NAMALWA (cell line): ENCODE data around the gene SVOP.
A peak's percentile ranks its signal among the peaks of the same experiment; 100 is the strongest.
"Not testable (repeated sequence)": the region's sequence is repeated elsewhere in the genome, so short reads cannot be mapped to it uniquely, and the experiment has no call there.

Source experiments
- DNase-seq: peaks from one replicate; pipeline ENCODE4 v3.0.0-alpha.2; 2015; ENCODE audit warnings: low spot score

SVOP gene, protein sequence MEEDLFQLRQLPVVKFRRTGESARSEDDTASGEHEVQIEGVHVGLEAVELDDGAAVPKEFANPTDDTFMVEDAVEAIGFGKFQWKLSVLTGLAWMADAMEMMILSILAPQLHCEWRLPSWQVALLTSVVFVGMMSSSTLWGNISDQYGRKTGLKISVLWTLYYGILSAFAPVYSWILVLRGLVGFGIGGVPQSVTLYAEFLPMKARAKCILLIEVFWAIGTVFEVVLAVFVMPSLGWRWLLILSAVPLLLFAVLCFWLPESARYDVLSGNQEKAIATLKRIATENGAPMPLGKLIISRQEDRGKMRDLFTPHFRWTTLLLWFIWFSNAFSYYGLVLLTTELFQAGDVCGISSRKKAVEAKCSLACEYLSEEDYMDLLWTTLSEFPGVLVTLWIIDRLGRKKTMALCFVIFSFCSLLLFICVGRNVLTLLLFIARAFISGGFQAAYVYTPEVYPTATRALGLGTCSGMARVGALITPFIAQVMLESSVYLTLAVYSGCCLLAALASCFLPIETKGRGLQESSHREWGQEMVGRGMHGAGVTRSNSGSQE

DNA sequence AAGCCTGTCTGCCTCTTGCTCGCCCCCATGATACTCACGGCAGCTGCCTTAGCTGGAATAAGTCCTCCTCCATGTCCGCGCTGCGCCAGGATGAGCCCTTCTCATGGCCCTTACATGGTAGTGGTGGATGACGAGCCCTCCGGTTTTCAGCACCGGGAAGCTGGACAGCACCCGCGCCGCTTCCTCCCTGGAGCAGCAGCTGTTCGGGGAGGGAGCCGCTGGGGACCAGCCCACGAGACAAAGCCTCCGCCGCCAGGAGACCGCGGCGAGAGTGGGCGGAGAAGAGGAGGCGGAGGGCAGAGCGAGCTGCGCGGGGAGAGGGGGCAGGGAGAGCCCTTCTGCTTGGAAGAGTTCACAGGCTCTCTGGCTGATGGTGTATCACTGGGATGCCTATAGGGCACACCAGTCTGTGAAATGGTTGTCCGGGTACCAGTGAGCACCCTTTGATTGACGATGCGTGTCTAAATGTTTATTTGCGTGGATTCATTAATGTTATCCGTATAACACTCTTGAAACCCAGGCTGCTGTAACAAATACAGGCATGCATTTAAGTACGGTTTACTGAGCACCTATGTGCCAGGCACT is at the start of gene SVOP:
Gene SVOP, minus strand, starts transcription at position 273 of the 585 bp plus-strand sequence. Its CDS starts 200 bp downstream, at position 73.
- no peak for DNase-seq

DNA sequence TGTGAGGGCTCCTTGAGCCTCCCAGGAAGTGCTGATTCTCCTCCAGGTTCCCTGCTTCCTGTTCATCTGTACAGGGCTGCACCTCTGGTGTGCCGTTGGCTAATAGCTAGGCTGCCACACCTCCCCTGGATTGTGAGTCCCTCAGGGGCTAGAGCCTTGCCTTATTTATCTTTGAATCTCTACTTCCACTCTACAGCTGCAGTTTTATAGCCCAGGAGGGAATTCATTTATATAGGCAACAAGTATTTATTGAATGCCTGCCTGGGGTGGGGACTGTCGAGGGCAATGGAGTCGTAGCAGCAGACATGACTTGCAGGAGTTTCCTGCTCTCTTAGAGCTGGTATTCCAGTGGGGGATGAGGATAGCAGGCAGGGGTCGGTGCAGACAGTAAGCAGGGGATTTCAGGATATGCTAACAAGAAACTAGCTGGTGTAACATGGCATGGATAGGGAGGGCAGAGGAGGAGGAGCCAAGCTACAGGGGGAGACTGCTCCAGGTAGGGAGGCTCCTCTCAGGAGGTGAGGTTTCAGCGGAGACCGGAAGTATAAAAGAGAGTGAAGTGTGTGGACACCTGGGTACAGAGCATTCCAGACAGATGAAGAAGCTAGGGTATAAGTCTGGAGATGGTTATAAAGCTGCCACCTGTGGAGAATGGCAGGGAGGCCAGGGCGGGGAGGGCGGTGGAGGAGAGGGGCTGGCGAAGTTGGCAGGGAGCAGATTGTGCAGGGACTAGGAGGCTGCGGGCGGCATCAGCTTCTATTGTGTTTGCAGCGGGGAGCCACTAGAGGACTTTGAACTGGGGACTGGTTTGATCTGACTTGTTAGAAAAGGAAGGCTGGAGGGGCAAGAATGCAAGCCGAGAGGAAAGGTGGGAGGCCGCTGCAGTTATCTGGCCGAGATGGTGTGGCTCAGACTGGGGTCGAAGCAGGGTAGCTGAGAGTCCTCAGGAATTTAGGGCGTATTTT is 48.7 kb upstream of the SVOP start:
- DNase-seq = no peak

DNA sequence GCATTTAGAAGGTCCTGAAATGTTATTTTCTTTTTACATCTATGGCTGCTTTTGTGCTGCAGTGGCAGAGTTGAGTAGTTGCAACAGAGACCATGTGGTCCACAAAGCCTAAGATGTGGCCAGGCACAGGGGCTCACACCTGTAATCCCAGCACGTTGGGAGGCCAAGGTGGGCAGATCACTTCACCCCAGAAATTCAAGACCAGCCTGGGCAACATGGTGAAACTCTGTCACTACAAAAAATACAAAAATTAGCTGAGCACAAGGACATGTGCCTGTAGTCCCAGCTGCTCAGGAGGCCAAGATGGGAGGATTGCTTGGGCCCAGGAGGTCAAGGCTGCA is 45.0 kb upstream of the SVOP start:
- DNase-seq = no peak

DNA sequence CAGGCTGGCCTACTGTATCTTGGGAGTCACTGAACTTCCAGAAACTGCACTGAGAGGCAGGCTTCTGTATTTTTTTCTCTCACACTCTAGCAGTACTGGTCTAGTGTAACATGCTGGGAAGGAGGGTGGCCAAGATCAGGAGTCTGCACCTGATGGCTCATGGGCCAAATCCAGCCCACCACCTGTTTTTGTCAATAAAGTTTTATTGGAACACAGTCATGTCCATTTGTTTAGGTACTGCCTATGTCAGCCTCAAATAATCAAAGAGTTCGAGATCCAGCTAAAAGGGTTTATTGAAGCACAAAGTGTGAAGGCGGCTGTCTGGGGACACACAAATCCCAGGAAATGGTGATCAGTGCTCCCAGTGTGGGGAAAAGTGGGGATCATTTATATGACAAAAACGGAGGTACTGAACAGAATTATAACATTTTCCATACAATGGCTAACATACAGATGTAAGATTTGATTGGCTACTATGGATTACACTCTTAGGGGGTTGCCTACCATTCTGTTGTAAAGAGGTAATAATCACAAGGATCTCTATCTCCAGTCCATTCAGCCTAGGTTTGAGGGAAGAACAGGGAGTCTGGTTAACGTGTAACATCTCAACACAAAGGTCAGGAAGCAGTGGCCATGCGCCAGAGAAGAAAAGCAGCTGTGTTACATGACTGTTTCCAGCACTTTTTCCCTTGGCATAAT is 44.4 kb upstream of the SVOP start:
- DNase-seq = peak; percentile 9

DNA sequence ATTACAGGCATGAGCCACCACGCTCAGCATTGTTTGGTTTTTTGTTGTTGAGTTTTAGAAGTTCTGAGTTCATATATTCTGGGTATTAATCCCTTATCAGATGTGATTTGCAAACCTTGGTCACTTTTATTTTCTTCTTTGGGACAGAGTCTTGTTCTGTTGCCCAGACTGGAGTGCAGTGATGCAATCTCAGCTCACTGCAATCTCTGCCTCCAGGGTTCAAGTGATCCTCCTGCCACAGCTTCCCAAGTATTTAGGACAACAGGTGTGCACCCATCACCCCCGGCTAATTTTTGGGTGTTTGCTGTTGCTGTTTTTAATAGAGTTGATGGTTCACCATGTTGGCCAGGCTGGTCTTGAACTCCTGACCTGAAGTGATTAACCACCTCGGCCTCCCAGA is 43.3 kb upstream of the SVOP start:
- no peak for DNase-seq

DNA sequence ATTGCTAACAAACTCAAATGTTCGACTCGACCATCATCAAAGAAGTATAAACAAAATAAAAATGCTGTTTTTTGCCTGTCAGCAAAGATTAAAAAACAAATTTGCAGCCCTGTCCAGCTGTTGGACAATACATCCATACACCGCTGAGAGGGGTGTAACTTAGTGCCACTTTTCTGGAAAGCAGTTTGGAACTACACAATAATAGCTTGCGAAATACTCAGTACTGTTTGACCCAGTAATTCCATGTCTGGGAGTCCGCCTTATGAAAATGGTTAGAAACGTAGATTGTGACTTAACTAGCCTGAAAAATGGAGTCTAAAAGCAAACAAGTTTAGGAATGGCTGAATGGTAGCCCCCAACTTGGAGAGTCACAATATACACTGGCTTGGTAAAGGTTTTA is 37.9 kb upstream of the SVOP start:
- DNase-seq = no peak

DNA sequence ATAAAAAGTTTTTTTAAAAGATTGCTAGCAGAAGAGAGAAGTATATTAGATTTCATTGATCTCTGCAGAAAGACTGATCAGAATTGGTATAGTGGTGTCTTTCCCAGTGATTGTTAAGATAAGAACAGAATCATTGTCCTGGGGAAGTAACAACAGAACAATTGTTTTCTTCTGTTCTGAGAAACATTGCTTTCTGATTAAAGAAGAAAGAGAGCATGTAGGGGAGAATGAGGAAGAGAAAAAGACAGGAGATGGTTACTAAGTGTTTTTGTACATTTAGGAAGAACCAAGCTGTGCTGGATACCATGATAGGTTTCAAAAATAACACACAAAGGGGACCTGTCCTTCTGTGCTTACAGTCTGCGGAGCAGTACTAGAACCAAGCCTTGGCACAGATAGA is 36.5 kb upstream of the SVOP start:
- no peak for DNase-seq

DNA sequence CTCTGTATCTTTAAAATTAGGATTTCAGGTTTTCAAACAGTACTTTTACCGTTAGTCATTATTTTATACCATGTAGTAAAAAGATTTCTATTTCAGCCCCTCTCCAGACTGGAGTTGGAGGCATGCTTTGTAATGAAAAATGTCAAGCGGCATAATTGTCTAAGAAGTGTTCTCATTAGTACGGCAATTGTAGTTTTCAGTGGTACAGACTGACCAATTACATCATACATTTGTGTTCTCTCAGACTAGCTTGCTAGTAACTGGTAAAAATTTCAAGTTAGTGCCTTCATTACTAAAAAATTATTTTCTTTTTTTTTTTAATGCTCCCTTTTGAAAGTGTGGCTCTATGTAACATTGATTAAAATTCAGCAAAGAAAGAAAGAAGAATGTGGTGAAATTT is 36.0 kb upstream of the SVOP start:
- no peak for DNase-seq

DNA sequence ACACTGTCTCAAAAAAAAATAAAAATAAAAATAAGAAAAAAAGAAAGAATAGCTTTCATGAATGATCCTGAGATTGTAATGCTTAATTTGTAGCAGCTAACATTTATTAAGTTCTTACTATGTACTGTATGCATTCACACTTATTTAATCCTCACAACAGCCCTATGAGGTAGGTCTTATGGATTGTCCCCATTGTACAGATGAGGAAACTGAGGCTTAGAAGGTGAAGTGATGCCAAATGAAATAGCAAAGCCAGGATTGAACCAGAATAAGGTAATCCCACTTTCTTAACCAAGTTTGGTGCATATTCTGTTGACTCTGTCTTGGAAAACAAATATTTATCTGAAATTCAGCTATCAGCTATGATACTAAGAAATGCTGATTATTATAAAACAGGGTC is 33.7 kb upstream of the SVOP start:
- DNase-seq = no peak

DNA sequence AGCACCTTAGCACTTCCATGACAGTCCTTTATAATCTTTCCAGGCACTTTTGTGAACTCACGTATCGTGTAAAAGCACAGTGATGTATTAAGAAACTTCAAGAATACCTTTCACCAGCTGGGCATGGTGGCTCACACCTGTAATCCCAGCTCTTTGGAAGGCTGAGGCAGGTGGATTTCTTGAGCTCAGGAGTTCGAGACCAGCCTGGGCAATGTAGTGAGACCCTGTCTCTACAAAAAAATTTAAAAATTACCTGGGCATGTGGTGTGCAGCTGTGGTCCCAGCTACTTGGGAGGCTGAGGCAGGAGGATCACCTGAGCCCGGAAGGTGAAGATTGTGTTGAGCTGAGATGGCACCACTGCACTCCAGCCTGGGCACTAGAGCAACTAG is 33.3 kb upstream of the SVOP start:
- not testable (repeated sequence) for DNase-seq

DNA sequence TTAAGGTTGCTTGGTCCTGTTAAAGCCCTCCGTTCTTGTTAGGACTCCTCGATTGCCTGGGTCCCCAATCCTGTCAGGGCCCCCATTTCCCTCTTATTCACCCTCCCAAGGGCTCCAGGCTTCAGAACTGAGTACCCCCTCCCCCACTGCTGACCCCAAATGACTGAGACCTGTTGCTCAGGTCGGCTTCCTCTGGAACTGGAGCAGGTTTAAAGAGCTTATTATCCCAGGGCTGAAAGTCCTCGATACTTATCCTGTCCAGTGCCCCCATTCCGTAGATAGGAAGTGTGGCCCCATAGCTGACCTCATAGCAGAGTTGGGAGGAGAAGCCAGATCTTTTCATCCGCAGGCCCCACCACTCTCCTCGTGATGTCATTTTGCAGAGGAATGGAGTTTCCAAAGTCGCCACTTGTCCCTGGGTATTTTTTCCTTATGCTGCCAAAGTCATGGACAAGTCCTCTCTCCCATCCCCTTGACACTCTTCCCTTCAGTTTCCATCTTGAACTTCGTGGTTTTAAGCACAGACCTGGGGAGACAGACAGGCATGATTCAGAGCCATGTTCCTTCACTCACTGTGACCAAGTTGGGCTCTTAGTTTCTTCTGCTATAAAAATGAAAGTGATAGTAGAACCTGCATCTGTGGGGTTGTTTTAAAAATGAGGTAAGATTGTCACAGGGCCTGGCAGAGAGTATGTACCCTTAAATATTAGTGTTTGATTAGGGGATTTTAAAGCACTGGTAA is 32.7 kb upstream of the SVOP start:
- DNase-seq = peak; percentile 64

DNA sequence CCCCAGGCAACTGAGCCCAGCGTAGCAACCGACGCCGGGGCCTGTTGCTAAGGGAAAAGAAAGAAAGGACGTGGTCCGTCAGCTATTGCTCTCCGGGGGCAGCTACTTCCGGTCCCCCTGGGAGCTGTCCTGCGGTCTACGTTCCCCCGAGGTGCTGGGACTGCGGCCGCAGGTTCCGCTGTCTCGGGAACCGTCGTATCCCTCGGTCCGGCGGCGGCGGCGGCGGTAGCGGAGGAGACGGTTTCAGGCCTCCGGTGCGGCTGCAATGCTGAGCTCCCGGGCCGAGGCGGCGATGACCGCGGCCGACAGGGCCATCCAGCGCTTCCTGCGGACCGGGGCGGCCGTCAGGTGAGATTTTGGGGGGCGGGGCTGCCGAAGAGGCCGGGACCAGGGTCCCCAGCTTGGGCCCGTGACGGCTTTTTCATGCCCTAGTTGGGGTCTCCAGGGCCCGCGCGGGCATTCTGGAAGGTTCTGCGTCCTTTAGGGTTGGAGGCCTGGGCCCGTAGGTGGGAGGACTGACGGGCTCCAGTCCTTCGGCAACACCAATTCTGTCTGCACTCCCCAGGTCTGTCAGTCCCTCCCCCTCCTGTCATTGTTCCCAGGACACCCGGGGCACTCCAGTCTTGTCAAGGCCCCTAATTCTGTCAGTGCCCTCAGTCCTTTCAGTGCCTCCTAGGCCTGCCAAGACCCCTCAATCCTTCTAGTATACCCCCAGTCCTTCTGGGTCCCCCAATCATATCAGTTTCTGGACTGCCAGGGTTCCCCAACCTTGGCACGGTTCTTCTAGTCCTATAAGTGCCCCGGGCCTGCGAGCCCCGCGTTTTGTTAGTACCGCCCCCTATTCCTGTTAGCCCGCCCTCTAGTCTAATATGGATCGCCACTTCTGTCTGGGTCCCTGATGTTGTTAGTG is 31.8 kb upstream of the SVOP start, which contains the start of gene USP30:
Gene USP30, plus strand, starts transcription at position 163 of the 910 bp plus-strand sequence. Its CDS starts 103 bp downstream, at position 266.
- DNase-seq = peak; percentile 90

DNA sequence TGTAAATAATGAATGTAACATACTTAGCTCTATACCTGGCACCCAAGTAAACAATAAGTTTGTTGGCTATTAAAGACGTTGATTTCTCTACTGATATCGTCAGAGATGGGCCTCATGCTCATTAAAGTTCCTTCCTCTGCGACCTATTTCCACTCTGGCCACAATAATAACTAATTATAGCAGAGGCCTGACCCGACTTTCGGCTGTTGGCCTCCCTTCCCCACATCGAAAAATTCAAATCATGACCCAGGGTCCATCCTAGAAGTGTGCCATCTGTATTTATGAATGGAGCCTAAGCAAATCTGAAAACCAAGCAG is 31.2 kb upstream of the SVOP start:
- no peak for DNase-seq

DNA sequence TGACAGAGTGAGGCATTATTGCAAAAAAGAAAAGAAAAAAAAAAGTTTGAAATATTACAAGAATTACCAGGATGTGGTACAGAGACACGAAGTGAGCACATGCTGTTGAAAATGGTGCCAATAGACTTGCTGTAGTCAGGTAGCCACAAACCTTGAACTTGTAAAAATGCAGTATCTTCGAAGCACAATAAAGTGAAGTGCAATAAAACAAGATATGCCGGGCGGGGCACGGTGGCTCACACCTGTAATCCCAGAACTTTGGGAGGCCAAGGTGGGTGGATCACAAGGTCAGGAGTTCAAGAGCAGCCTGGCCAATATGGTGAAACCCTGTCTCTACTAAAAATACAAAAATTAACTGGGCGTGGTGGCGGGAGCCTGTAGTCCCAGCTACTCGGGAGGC is 28.9 kb upstream of the SVOP start:
- DNase-seq = not testable (repeated sequence)

DNA sequence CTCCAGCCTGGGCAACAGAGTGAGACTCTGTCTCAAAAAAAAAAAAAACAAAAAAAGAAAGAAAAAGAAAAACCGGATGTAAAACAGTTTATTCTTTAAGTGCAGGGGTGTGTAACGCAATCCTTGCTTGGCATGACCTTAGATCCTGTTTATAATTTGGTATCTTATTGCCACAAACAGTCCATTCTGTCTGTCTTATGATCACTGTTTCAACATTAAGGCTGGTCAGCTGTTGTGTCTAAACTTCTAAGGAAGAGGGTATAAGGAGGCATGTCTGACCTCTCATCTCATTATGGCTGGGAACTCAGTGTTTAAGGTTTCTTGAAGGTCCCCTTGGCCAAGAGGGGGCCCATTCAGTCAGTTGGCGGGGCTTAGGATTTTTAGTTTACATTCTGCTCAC is 27.8 kb upstream of the SVOP start:
- not testable (repeated sequence) for DNase-seq

DNA sequence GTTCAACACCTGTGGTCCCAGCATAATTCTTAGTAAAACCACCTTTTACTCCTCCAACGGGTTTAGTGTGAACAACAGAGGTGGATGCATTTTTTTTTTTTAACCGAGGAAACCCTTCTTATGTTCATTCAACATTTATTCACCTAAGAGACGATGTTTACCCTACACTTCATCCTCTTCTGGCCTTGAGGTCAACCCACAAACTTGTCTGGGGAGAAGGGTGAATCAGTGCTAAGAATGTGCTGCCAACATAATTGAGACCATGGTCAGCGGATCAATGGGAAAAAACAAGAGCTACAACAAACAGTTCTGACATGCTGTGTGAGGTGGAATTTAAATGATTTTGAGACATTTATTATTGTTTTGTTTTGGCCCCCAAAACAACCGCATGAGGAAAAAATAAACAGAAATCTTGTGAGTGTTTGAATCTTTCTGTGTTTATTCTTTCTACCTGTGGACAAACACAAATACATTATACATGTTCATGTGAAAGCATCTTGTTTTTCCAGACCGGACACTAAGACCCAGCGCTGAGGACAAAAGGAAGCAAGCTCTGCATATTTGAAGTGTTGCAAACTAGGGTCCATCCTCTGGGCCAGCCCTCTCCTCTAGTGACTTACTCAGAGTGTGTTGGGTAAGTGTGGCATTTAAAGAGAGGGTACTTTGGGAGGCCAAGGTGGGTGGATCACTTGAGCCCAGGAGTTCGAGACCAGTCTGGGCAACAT is 26.4 kb upstream of the SVOP start:
- DNase-seq = no peak

DNA sequence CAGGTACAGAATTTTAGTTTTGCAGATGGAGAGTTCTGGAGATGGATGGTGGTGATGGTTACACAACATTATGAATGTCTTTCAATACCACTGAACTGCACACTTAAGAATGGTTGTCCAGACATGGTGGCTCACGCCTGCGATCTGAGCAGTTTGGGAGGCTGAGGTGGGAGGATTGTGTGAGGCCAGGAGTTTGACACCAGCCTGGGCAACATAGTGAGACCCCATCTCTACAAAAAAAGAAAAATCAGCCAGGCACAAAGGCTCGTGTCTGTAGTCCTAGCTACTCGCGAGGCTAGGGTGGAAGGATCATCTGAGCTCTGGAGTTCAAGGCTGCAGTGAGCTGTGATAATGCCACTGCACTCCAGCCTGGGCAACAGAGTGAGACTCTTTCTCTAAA is 23.4 kb upstream of the SVOP start:
- DNase-seq = no peak

DNA sequence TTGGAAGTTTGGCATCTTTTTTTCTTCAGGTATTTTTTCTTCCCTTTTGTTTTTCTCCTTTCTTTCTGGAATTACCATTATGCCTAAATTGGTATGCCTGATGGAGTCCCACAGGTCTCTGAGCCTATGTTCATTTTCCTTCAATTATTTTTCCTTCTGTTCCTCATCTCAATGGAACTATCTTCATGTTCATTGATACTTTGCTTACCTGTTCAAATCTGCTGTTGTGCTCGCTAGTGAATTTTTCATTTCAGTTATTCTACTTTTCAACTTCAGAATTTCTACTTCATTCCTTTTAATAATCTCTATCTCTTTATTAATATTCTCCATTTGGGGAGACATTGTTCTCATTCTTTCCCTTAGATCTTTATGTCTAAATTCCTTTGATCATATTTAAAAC is 16.1 kb upstream of the SVOP start:
- no peak for DNase-seq
